HG03280 (cell line): ENCODE data around the gene MEIG1.
"Not testable (repeated sequence)": the region's sequence is repeated elsewhere in the genome, so short reads cannot be mapped to it uniquely, and the experiment has no call there.

Experiments
- ATAC-seq: cut with Tn5 transposase; IDR thresholded peaks from one replicate; pipeline ENCODE4 v1.9.1; 2021; ENCODE audit warnings: mild to moderate bottlenecking, moderate library complexity; ENCODE audit not compliant: unreplicated experiment

The MEIG1 gene

GRCh38 chr10:14959221-14960057 lies at the start of gene MEIG1:
TSS of gene MEIG1 (plus strand) at chr10:14959388. CDS start at chr10:14966469, 7,081 bp downstream.
- peak; percentile 84 for ATAC-seq

GRCh38 chr10:14910953-14911352 lies 48.2 kb upstream of the MEIG1 start:
- no peak for ATAC-seq

GRCh38 chr10:14911801-14912200 lies 47.4 kb upstream of the MEIG1 start:
- no peak for ATAC-seq

GRCh38 chr10:14916600-14916999 lies 42.6 kb upstream of the MEIG1 start:
- no peak for ATAC-seq

GRCh38 chr10:14917827-14918226 lies 41.4 kb upstream of the MEIG1 start:
- no peak for ATAC-seq

- no peak for ATAC-seq
Observed at GRCh38 chr10:14918964-14919363, 40.2 kb upstream of the MEIG1 start.

GRCh38 chr10:14924013-14924412 lies 35.2 kb upstream of the MEIG1 start:
- no peak for ATAC-seq

- ATAC-seq, result no peak
Observed at GRCh38 chr10:14925268-14925667, 33.9 kb upstream of the MEIG1 start.

- peak; percentile 13 for ATAC-seq
Observed at GRCh38 chr10:14926061-14926470, 33.1 kb upstream of the MEIG1 start.

- ATAC-seq, result peak; percentile 99
Observed at GRCh38 chr10:14926722-14927416, 32.3 kb upstream of the MEIG1 start.

- ATAC-seq, result no peak
Observed at GRCh38 chr10:14930610-14931009, 28.6 kb upstream of the MEIG1 start.

GRCh38 chr10:14936584-14936983 lies 22.6 kb upstream of the MEIG1 start:
- ATAC-seq, result no peak

GRCh38 chr10:14938971-14939370 lies 20.2 kb upstream of the MEIG1 start:
- ATAC-seq, result not testable (repeated sequence)

- ATAC-seq, result peak; percentile 80
Observed at GRCh38 chr10:14942147-14942949, 16.8 kb upstream of the MEIG1 start.

- ATAC-seq, result not testable (repeated sequence)
Observed at GRCh38 chr10:14942950-14943338, 16.2 kb upstream of the MEIG1 start.

- ATAC-seq, result no peak
Observed at GRCh38 chr10:14945108-14945507, 14.1 kb upstream of the MEIG1 start.

GRCh38 chr10:14947268-14947667 lies 11.9 kb upstream of the MEIG1 start:
- no peak for ATAC-seq

- no peak for ATAC-seq
Observed at GRCh38 chr10:14949291-14949690, 9.9 kb upstream of the MEIG1 start.

- ATAC-seq, result no peak
Observed at GRCh38 chr10:14952851-14953423, 6.3 kb upstream of the MEIG1 start.

GRCh38 chr10:14953424-14954000 lies 5.7 kb upstream of the MEIG1 start:
- peak; percentile 34 for ATAC-seq
